Panc1 (cell line): Measurements from ENCODE around the gene ANKMY2. TPM values are rescaled to one million over a fixed set of nuclear protein-coding genes. Genes with fewer than 3 reads are reported as not detected.

Experiments used
- ATAC-seq: fragments of 200-7000 bp; cut with Tn5 transposase; 2 replicates; pipeline ENCODE4 v1.9.1; 2020; ENCODE audit warnings: mild to moderate bottlenecking, moderate library complexity
- BruUV-seq: library from RNA; stranded (reverse); fragments of 400-500 nt; replicated peaks from 2 replicates; lab custom pipeline; 2021; lab: Mats Ljungman, UMichigan
- CTCF ChIA-PET: fragments of 300-600 bp; sonication (Branson Sonifier 250); formaldehyde crosslinking; loops from one replicate; lab custom pipeline; 2022; ENCODE audit warnings: antibody characterized with exemption; lab: Charles Lee
- POLR2A ChIA-PET: fragments of 300-600 bp; sonication (Branson Sonifier 250); formaldehyde crosslinking; loops from one replicate; lab custom pipeline; 2022; ENCODE audit warnings: antibody characterized with exemption; lab: Charles Lee
- DNase-seq: peaks from one replicate; pipeline ENCODE4 v3.0.0-alpha.2; 2010; ENCODE audit warnings: low read depth, low spot score
- H3K27ac ChIP-seq: 2 replicates; pipeline ENCODE4 v1.5.1; 2011; ENCODE audit warnings: mild to moderate bottlenecking, low read length, inconsistent platforms
- H3K27me3 ChIP-seq: fragments of 200-500 bp; sonication (Bioruptor generic); 2 replicates; pipeline ENCODE4 v1.6.0; 2014; ENCODE audit warnings: low read length, inconsistent platforms; ENCODE audit not compliant: control insufficient read depth, insufficient read depth
- H3K36me3 ChIP-seq: fragments of 200-500 bp; sonication (Bioruptor generic); 2 replicates; pipeline ENCODE4 v1.5.1; 2014; ENCODE audit warnings: inconsistent platforms, mild to moderate bottlenecking, low read length, moderate library complexity; ENCODE audit not compliant: control insufficient read depth, insufficient read depth
- H3K4me1 ChIP-seq: 2 replicates; pipeline ENCODE4 v1.5.1; 2011; ENCODE audit warnings: inconsistent platforms, mild to moderate bottlenecking, low read length, moderate library complexity; ENCODE audit not compliant: control insufficient read depth, insufficient read depth
- H3K4me3 ChIP-seq, 2 experiments: 2 replicates each; pipeline ENCODE4 v1.5.1; 2011 to 2012; ENCODE audit warnings: low read depth in 2 of 2, low read length in 2 of 2, mild to moderate bottlenecking in 2 of 2, inconsistent platforms in 1 of 2, moderate library complexity in 1 of 2
- H3K9me3 ChIP-seq: fragments of 200-500 bp; sonication (Bioruptor generic); 2 replicates; pipeline ENCODE4 v1.5.1; 2014; ENCODE audit warnings: low read depth, mild to moderate bottlenecking, inconsistent platforms, low read length, moderate library complexity; ENCODE audit not compliant: control insufficient read depth, insufficient read depth
- POLR2AphosphoS5 ChIP-seq: IDR thresholded peaks from 2 replicates; pipeline ENCODE4 v1.6.1; 2012; ENCODE audit warnings: mild to moderate bottlenecking, low read depth, low read length, moderate library complexity
- SIN3A ChIP-seq: IDR thresholded peaks from 2 replicates; pipeline ENCODE4 v1.6.1; 2012; ENCODE audit warnings: low read depth, mild to moderate bottlenecking, low read length, moderate library complexity, borderline replicate concordance; ENCODE audit not compliant: insufficient read depth
- TCF7L2 ChIP-seq: IDR thresholded peaks from 2 replicates; pipeline ENCODE4 v1.6.1; 2011; ENCODE audit warnings: mild to moderate bottlenecking, low read depth, low read length, inconsistent platforms
- in situ Hi-C: cut with HindIII; loops from 2 replicates; pipeline ENCODE4 v1.10.0; 2016; ENCODE audit warnings: low sequenced_read_pairs, low pct_unique_long_range_greater_than_20kb
- intact Hi-C: fragments of 100-400 bp; cut with micrococcal nuclease; formaldehyde crosslinking; loops from one replicate; pipeline ENCODE4 v1.10.0; 2022; ENCODE audit not compliant: unreplicated experiment
- total RNA-seq: library from RNA; stranded (reverse); gene quantifications from one replicate; pipeline ENCODE4 v1.2.1, GENCODE V29; 2021; ENCODE audit not compliant: unreplicated experiment
- TF ChIP-seq, protein P1 (sequence below): fragments of 450-650 bp; IDR thresholded peaks from 2 replicates; pipeline ENCODE4 v1.5.1; 2017; ENCODE audit warnings: mild to moderate bottlenecking
- TF ChIP-seq, protein P2 (sequence below), 2 experiments: IDR thresholded peaks; 2 replicates each; pipeline ENCODE4 v1.6.1; 2011 to 2012; ENCODE audit warnings: low read depth in 2 of 2, control low read depth in 1 of 2, low read length in 1 of 2, mild to moderate bottlenecking in 1 of 2, moderate library complexity in 1 of 2; ENCODE audit not compliant: insufficient read depth in 1 of 2

The ANKMY2 gene
- total RNA-seq, 1 experiment from 2014 or later, result 18.6 TPM

DNA sequence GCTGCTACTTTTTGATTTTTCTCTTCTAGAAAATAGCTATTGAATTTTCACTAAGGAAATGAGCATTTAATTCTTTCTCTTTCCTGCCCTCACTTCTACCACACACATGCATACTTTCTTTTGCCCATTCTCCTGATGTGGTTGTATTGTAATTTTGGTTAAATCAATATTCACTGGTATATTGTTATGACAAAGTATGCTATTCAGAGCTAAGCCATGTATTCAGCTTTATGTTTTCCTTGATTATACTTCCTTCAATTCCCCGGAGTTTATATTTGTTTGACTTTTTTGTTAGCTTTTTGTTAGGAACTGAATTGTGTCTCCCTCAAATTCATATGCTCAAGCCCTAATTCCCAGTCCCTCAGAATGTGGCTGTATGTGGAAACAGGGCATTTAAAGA lies 94.9 kb downstream of the ANKMY2 start:
- Histone ChIP-seq H3K4me3 (no peak overlapping the region), H3K27me3 (peaks cover 5% of the 10 kb centered on the region), H3K4me1 (no peaks in the 10 kb centered on the region), H3K36me3 (no peaks in the 10 kb centered on the region), H3K9me3 (no peaks in the 10 kb centered on the region), H3K27ac (no peak overlapping the region)
- DNase-seq (no peak), ATAC-seq (no peak)
- intact Hi-C loops, result no loop called here
- BruUV-seq, result no TSS peak
- no peak for TF ChIP-seq SIN3A
- TF ChIP-seq, protein P1, sequence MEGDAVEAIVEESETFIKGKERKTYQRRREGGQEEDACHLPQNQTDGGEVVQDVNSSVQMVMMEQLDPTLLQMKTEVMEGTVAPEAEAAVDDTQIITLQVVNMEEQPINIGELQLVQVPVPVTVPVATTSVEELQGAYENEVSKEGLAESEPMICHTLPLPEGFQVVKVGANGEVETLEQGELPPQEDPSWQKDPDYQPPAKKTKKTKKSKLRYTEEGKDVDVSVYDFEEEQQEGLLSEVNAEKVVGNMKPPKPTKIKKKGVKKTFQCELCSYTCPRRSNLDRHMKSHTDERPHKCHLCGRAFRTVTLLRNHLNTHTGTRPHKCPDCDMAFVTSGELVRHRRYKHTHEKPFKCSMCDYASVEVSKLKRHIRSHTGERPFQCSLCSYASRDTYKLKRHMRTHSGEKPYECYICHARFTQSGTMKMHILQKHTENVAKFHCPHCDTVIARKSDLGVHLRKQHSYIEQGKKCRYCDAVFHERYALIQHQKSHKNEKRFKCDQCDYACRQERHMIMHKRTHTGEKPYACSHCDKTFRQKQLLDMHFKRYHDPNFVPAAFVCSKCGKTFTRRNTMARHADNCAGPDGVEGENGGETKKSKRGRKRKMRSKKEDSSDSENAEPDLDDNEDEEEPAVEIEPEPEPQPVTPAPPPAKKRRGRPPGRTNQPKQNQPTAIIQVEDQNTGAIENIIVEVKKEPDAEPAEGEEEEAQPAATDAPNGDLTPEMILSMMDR, result no peak
- no peak for TF ChIP-seq TCF7L2
- TF ChIP-seq, protein P2, sequence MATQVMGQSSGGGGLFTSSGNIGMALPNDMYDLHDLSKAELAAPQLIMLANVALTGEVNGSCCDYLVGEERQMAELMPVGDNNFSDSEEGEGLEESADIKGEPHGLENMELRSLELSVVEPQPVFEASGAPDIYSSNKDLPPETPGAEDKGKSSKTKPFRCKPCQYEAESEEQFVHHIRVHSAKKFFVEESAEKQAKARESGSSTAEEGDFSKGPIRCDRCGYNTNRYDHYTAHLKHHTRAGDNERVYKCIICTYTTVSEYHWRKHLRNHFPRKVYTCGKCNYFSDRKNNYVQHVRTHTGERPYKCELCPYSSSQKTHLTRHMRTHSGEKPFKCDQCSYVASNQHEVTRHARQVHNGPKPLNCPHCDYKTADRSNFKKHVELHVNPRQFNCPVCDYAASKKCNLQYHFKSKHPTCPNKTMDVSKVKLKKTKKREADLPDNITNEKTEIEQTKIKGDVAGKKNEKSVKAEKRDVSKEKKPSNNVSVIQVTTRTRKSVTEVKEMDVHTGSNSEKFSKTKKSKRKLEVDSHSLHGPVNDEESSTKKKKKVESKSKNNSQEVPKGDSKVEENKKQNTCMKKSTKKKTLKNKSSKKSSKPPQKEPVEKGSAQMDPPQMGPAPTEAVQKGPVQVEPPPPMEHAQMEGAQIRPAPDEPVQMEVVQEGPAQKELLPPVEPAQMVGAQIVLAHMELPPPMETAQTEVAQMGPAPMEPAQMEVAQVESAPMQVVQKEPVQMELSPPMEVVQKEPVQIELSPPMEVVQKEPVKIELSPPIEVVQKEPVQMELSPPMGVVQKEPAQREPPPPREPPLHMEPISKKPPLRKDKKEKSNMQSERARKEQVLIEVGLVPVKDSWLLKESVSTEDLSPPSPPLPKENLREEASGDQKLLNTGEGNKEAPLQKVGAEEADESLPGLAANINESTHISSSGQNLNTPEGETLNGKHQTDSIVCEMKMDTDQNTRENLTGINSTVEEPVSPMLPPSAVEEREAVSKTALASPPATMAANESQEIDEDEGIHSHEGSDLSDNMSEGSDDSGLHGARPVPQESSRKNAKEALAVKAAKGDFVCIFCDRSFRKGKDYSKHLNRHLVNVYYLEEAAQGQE (IDR thresholded peaks at IDR 0.05; ENCODE audit: insufficient read depth in 1 of 2, low read depth in 2 of 2, low read length in 1 of 2), result no peak
- no peak for TF ChIP-seq POLR2AphosphoS5
- POLR2A ChIA-PET, result no interaction called here
- CTCF ChIA-PET, result no interaction called here
- in situ Hi-C loops, result no loop called here

Other genes with a start within 250 kb of the ANKMY2 start
- gene CRPPA, start 224.2 kb downstream of the ANKMY2 start, total RNA-seq, result 2.4 TPM
- not detected for gene SOSTDC1, start 180.0 kb downstream of the ANKMY2 start, total RNA-seq
- gene LRRC72, start 118.9 kb downstream of the ANKMY2 start, total RNA-seq, result not detected
- 80.9 TPM for gene BZW2, start 427 bp upstream of the ANKMY2 start, total RNA-seq
- gene TSPAN13, start 108.0 kb upstream of the ANKMY2 start, total RNA-seq, result 80.8 TPM
- gene AGR2, start 159.2 kb upstream of the ANKMY2 start, total RNA-seq, result 147 TPM
- not detected for gene AGR3, start 236.2 kb upstream of the ANKMY2 start, total RNA-seq